ENCODE results near the gene MEGF6.

GRCh38 chr1:3453891-3454810 lies 157.2 kb downstream of the MEGF6 start, which contains the start of gene ARHGEF16:
- TF ChIP-seq CTCF (IDR thresholded peaks at IDR 0.05; ENCODE audit: insufficient read depth, low read length) (no peak), POLR2AphosphoS5 (IDR thresholded peaks at IDR 0.05; ENCODE audit: low read depth) (no peak), REST (IDR thresholded peaks at IDR 0.05; ENCODE audit: insufficient replicate concordance, low read depth) (no peak), GABPA (IDR thresholded peaks at IDR 0.05; ENCODE audit: low read depth) (no peak), SPI1 (IDR thresholded peaks at IDR 0.05; ENCODE audit: borderline replicate concordance, low read depth) (no peak)
